Caco-2 (cell line): ENCODE measurements around the gene PARM1. TPM values are rescaled to one million over a fixed set of nuclear protein-coding genes. Genes with fewer than 3 reads are reported as not detected.

ENCODE experiments used
- BruUV-seq: library from RNA; stranded (reverse); fragments of 400-500 nt; replicated peaks from 2 replicates; lab custom pipeline; 2021; lab: Mats Ljungman, UMichigan
- CTCF ChIA-PET: fragments of 300-600 bp; sonication (Branson Sonifier 250); formaldehyde crosslinking; loops from one replicate; lab custom pipeline; 2022; ENCODE audit warnings: antibody characterized with exemption; lab: Charles Lee
- POLR2A ChIA-PET: fragments of 300-600 bp; sonication (Branson Sonifier 250); formaldehyde crosslinking; loops from one replicate; lab custom pipeline; 2022; ENCODE audit warnings: antibody characterized with exemption; lab: Charles Lee
- DNase-seq, 2 experiments: peaks; one replicate each; pipeline versions ENCODE4 v3.0.0 to v3.0.0-alpha.2; 2020 to 2022
- H3K27me3 ChIP-seq: replicated peaks from 2 replicates; pipeline ENCODE4 v1.6.0; 2011; ENCODE audit warnings: low read length; ENCODE audit not compliant: control insufficient read depth, insufficient read depth
- H3K36me3 ChIP-seq: 2 replicates; pipeline ENCODE4 v1.5.1; 2011; ENCODE audit warnings: low read length; ENCODE audit not compliant: control insufficient read depth, insufficient read depth
- H3K4me1 ChIP-seq: fragments of 250-450 bp; sonication (Bioruptor Pico); 2 replicates; pipeline ENCODE4 v1.5.1; 2020; ENCODE audit warnings: mild to moderate bottlenecking
- H3K4me3 ChIP-seq: 2 replicates; pipeline ENCODE4 v1.5.1; 2011; ENCODE audit warnings: low read depth, mild to moderate bottlenecking, control low read depth, low read length
- H3K9me3 ChIP-seq: fragments of 250-450 bp; sonication (Bioruptor Pico); 2 replicates; pipeline ENCODE4 v1.5.1; 2020; ENCODE audit warnings: mild to moderate bottlenecking, moderate library complexity
- H3K27ac Mint-ChIP-seq: one replicate; pipeline ENCODE4 v1.8.0; 2022; ENCODE audit warnings: mixed read lengths; ENCODE audit not compliant: unreplicated experiment
- H3K27me3 Mint-ChIP-seq: one replicate; pipeline ENCODE4 v1.8.0; 2022; ENCODE audit warnings: mixed read lengths; ENCODE audit not compliant: insufficient read depth, unreplicated experiment
- H3K36me3 Mint-ChIP-seq: one replicate; pipeline ENCODE4 v1.8.0; 2022; ENCODE audit warnings: mild to moderate bottlenecking, mixed read lengths; ENCODE audit not compliant: insufficient read depth, unreplicated experiment
- H3K4me1 Mint-ChIP-seq: one replicate; pipeline ENCODE4 v1.8.0; 2022; ENCODE audit warnings: low read depth, mixed read lengths; ENCODE audit not compliant: unreplicated experiment
- H3K4me3 Mint-ChIP-seq: one replicate; pipeline ENCODE4 v1.8.0; 2022; ENCODE audit warnings: mild to moderate bottlenecking, moderate library complexity, mixed read lengths; ENCODE audit not compliant: unreplicated experiment
- H3K9me3 Mint-ChIP-seq: one replicate; pipeline ENCODE4 v1.8.0; 2022; ENCODE audit warnings: mixed read lengths; ENCODE audit not compliant: unreplicated experiment
- CTCF ChIP-seq, 2 experiments: fragments of 200-600 bp in 1 of 2; IDR thresholded peaks; 1 replicate in 1 of 2; 2 replicates in 1 of 2; pipeline versions ENCODE4 v1.5.1 to v1.8.0; 2011 to 2022; ENCODE audit warnings: antibody characterized with exemption in 1 of 2, control low read depth in 1 of 2, inconsistent platforms in 1 of 2, low read depth in 1 of 2, low read length in 1 of 2, mild to moderate bottlenecking in 1 of 2, moderate library complexity in 1 of 2; ENCODE audit not compliant: insufficient read depth in 1 of 2, severe bottlenecking in 1 of 2, unreplicated experiment in 1 of 2
- intact Hi-C: fragments of 100-400 bp; cut with micrococcal nuclease; formaldehyde crosslinking; loops from one replicate; pipeline ENCODE4 v1.10.0; 2022; ENCODE audit not compliant: unreplicated experiment
- total RNA-seq: library from RNA; stranded (reverse); gene quantifications from 2 replicates; pipeline ENCODE4 v1.2.3, GENCODE V29; 2022

PARM1 gene
- total RNA-seq, 1 experiment from 2014 or later, result 1.7 TPM

- Histone ChIP-seq H3K9me3 (no peaks in the 10 kb centered on the region), H3K4me3 (no peak overlapping the region), H3K4me1 (peaks cover 1% of the 10 kb centered on the region), H3K27me3 (no peaks in the 10 kb centered on the region), H3K36me3 (no peaks in the 10 kb centered on the region)
- ChIA-PET POLR2A (no interaction called here), CTCF (no interaction called here)
- H3K27ac Mint-ChIP-seq, result no peak overlapping the region
- H3K4me3 Mint-ChIP-seq, result no peak overlapping the region
- H3K4me1 Mint-ChIP-seq, result peaks cover under 1% of the 10 kb centered on the region
- intact Hi-C loops, result no loop called here
- no peaks in the 10 kb centered on the region for H3K9me3 Mint-ChIP-seq
- TF ChIP-seq CTCF (IDR thresholded peaks at IDR 0.05; ENCODE audit: insufficient read depth in 1 of 2, low read depth in 1 of 2, low read length in 1 of 2, severe bottlenecking in 1 of 2, unreplicated experiment in 1 of 2), result no peak
- DNase-seq, result no peak
- no peaks in the 10 kb centered on the region for H3K27me3 Mint-ChIP-seq
- peaks cover under 1% of the 10 kb centered on the region for H3K36me3 Mint-ChIP-seq
- BruUV-seq, result no TSS peak
These were observed 20.7 kb downstream of the PARM1 start for GRCh38 chr4:74953647-74954046.

- BruUV-seq, result no TSS peak
- H3K36me3 Mint-ChIP-seq, result no peaks in the 10 kb centered on the region
- H3K27me3 ChIP-seq, result no peaks in the 10 kb centered on the region
- H3K9me3 Mint-ChIP-seq, result no peaks in the 10 kb centered on the region
- ChIA-PET POLR2A (no interaction called here), CTCF (no interaction called here)
- no peak overlapping the region for H3K4me3 Mint-ChIP-seq
- intact Hi-C loops, result no loop called here
- H3K9me3 ChIP-seq, result peaks cover 4% of the 10 kb centered on the region; the same call in 1 of the 2 replicates
- H3K4me3 ChIP-seq, result no peak overlapping the region
- TF ChIP-seq CTCF (IDR thresholded peaks at IDR 0.05; ENCODE audit: insufficient read depth in 1 of 2, low read depth in 1 of 2, low read length in 1 of 2, severe bottlenecking in 1 of 2, unreplicated experiment in 1 of 2), result no peak
- DNase-seq, result no peak
- H3K27ac Mint-ChIP-seq, result no peak overlapping the region
- no peaks in the 10 kb centered on the region for H3K4me1 ChIP-seq
- peaks cover 13% of the 10 kb centered on the region for H3K4me1 Mint-ChIP-seq
- no peaks in the 10 kb centered on the region for H3K27me3 Mint-ChIP-seq
- H3K36me3 ChIP-seq, result no peaks in the 10 kb centered on the region
These were observed 26.0 kb downstream of the PARM1 start for GRCh38 chr4:74958881-74959280.

- Histone ChIP-seq H3K4me3 (no peak overlapping the region), H3K4me1 (no peaks in the 10 kb centered on the region), H3K9me3 (peaks cover 4% of the 10 kb centered on the region; the same call in 1 of the 2 replicates), H3K27me3 (no peaks in the 10 kb centered on the region), H3K36me3 (no peaks in the 10 kb centered on the region)
- peaks cover 22% of the 10 kb centered on the region for H3K4me1 Mint-ChIP-seq
- ChIA-PET CTCF (no interaction called here), POLR2A (interaction anchor here (0.6 kb wide), 1 partner anchor 129 kb away, joined by 4 read pairs; no protein-coding TSS in a partner anchor)
- no peak overlapping the region for H3K27ac Mint-ChIP-seq
- H3K27me3 Mint-ChIP-seq, result no peaks in the 10 kb centered on the region
- H3K36me3 Mint-ChIP-seq, result no peaks in the 10 kb centered on the region
- TF ChIP-seq CTCF (IDR thresholded peaks at IDR 0.05; ENCODE audit: insufficient read depth in 1 of 2, low read depth in 1 of 2, low read length in 1 of 2, severe bottlenecking in 1 of 2, unreplicated experiment in 1 of 2), result no peak
- no TSS peak for BruUV-seq
- H3K9me3 Mint-ChIP-seq, result no peaks in the 10 kb centered on the region
- no peak overlapping the region for H3K4me3 Mint-ChIP-seq
- no peak for DNase-seq
- intact Hi-C loops, result no loop called here
These were observed 28.3 kb downstream of the PARM1 start for GRCh38 chr4:74961230-74961629.
